ENCODE measurements around the gene PRAMEF12.
"Not testable (repeated sequence)": the region's sequence is repeated elsewhere in the genome, so short reads cannot be mapped to it uniquely, and the experiment has no call there.

Gene PRAMEF12

GRCh38 chr1:12770620-12771019 is 2.9 kb upstream of the PRAMEF12 start:
- ATAC-seq = no peak
- no peak for DNase-seq

DNA sequence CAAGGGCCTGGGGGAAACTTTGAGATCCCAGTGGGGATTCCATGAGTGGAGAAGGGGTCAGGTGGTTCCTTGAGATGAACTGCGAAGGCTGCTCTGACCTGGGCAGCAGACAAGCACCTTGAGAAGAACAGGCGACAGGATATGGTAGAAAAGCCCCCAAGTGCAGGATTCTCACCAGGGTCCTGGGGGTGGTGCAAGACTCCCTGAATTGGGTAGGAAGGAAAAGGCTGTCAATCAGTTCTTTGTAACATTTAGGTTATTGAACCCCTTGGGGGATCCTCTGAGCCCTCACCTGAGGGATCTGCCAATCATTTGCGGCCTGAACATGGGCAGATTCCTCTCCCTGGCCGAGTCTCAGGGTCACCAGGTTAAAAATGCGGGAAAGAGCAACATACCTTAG is 2.4 kb upstream of the PRAMEF12 start:
- DNase-seq = no peak

GRCh38 chr1:12772520-12772919 is 1.0 kb upstream of the PRAMEF12 start:
- ATAC-seq (no peak), DNase-seq (no peak)

More for the DNA sequence above, 2.4 kb upstream of the PRAMEF12 start:
- no peak for ATAC-seq

- ATAC-seq = no peak
- DNase-seq = no peak
Observed at GRCh38 chr1:12774801-12775345, 1.3 kb downstream of the PRAMEF12 start.

DNA sequence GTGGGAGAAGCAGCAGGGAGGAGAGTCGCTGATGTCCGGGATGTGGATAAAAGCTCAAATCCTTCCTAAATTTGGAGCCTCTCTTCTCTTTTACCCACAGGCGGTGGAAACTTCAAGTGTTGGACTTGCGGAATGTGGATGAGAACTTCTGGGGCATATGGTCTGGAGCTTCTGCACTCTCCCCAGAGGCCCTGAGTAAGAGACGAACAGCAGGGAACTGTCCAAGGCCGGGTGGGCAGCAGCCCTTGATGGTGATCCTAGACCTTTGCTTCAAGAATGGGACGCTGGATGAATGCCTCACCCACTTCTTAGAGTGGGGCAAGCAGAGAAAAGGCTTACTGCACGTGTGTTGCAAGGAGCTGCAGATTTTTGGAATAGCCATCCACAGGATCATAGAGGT is 1.9 kb downstream of the PRAMEF12 start:
- ATAC-seq (no peak), DNase-seq (no peak)

DNA sequence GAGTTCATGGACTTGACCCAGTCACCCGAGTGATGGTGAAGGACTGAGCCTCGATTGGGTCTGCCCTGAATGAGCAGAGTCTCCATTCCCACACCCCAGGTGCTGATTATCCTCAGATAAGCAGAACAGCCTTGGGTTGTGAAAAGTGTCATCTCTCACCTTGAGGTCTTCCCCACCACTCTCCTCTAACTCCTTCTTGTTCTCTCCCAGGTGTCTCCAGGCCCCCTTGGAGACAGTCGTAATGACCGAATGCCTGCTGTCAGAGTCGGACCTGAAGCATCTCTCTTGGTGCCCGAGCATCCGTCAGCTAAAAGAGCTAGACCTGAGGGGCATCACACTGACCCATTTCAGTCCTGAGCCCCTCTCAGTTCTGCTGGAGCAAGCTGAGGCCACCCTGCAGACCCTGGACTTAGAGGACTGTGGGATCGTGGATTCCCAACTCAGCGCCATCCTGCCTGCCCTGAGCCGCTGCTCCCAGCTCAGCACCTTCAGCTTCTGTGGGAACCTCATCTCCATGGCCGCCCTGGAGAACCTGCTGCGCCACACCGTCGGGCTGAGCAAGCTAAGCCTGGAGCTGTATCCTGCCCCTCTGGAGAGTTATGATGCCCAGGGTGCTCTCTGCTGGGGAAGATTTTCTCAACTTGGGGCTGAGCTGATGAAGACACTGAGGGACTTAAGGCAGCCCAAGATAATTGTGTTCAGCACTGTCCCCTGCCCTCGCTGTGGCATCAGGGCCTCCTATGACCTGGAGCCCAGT is 3.4 kb downstream of the PRAMEF12 start:
- DNase-seq (no peak), ATAC-seq (no peak)

DNA sequence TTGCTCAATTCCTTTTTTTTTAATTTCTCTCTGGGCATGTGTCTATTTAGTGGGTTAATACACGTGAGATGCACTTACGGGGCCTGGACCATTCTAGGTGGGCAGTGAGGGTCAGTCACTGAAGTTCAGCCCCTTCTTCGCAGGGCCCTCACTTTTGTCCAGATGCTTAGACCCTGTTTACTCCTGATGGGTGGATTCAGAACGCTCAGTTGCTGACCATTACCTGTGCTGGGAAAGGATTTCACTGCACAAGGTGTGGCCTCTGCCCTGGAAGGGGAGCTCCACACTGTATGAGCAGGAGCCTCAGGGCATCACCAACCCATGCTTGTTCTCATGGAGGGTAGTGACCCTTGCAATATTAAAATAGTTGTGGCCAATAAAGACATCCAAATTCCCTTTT is 4.5 kb downstream of the PRAMEF12 start:
- ATAC-seq (no peak), DNase-seq (no peak)

DNA sequence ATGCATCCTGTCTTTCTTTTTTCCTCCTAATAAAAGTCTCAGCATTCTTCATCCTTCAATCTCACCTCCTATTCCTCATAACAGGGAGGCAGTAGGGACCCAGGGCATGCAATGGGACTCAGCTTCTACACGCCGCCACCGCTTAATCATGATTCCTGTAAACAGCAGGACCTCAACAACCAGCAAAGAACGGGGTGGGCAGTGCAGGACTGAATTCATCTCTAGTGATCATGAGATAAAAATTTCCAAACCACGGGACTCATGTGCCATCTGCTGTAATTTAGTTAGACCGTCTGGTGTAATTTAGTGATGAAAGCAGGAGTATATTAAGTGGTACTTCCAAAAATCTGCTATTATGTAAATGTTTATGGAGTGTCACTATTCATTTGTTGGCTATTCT is 5.4 kb downstream of the PRAMEF12 start:
- no peak for ATAC-seq
- DNase-seq = no peak

GRCh38 chr1:12781488-12781887 is 8.0 kb downstream of the PRAMEF12 start:
- ATAC-seq = not testable (repeated sequence)

DNA sequence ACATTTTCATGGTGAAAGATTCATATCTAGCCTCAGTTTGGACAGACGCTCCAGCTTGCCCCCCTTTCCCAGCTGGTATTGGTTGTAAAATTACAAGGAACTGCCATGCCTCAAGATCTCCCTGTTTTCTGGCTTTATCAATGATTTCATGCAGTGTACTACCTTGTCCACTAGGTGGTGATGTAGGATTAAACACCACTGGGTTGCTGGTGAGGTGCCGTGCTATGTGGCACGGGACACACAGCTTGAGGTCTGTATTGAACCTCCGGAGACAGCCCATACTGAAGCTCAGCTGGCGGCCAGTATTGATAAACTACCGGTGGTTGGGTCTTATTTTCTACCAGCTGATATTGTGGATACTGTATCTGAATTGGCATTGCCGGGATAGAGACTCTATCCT is 10.2 kb downstream of the PRAMEF12 start:
- not testable (repeated sequence) for ATAC-seq

More at GRCh38 chr1:12781488-12781887, 8.0 kb downstream of the PRAMEF12 start:
- DNase-seq = not testable (repeated sequence)

GRCh38 chr1:12784729-12785128 is 11.2 kb downstream of the PRAMEF12 start:
- not testable (repeated sequence) for ATAC-seq
- DNase-seq = peak; percentile 15

More for the DNA sequence above, 10.2 kb downstream of the PRAMEF12 start:
- not testable (repeated sequence) for DNase-seq

DNA sequence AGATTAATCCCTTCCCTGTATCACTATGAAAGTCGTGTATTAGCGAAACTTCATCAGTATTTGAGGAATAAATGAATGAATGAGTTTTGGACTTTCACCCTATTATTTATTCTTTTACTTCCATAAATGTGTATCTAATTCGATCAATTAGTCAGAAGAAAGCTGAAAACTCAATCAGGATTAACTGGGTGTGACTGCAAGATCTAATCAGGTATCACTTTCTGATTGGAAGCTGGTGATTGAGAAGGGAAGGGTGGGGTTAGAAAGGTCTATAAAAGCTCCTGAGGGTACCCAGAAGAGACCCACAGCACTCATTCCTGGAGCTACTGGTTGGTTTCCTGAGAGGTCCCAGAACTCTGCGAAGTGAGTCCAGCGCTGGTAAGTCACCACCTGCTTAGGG is 17.6 kb downstream of the PRAMEF12 start, which contains the start of gene PRAMEF1:
PRAMEF1 (plus strand) TSS at position 301 of the 400 bp plus-strand sequence. CDS start 1,831 bp downstream, outside the sequence.
- ATAC-seq = not testable (repeated sequence)

GRCh38 chr1:12798911-12799310 is 25.4 kb downstream of the PRAMEF12 start:
- DNase-seq (no peak), ATAC-seq (no peak)

More for the DNA sequence above, 17.6 kb downstream of the PRAMEF12 start, which contains the start of gene PRAMEF1:
- not testable (repeated sequence) for DNase-seq

DNA sequence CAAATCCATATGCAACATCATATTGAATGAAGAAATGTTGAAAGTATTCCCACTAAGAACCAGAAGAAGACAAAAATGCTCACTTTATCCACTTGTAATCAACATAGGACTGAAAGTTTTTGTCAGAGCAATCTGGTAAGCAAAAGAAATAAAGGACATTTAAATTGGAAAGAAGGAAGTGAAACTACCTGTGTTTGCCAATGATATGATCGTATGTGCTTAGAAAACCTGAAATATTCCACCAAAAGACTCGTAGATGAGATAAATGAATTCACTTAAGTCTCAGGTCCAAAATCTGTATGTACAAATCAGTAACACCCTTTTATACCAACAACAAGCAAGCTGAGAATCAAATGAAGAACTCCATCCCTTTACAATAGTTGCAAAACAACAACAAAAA is 26.2 kb downstream of the PRAMEF12 start:
- DNase-seq = no peak
- ATAC-seq = no peak

DNA sequence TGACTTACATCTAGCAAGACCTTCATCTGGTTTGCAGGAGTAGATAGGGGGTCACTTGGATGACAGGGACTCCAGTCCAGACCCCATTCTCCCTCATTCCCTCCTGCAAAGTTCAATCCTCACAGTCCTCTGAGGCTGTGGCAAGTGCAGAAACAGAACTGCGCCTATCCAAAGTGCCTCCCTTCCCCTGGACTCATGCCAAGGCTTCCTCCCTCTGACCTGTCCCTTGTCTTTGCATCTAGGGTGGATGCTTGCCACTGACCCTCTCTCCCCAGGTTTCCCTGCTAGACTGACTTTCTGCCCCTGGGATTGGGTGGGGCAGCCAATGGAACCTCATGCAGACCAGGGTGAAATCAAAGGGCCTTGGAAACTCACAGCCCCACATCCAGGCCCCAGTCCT is 36.4 kb downstream of the PRAMEF12 start:
- no peak for ATAC-seq

DNA sequence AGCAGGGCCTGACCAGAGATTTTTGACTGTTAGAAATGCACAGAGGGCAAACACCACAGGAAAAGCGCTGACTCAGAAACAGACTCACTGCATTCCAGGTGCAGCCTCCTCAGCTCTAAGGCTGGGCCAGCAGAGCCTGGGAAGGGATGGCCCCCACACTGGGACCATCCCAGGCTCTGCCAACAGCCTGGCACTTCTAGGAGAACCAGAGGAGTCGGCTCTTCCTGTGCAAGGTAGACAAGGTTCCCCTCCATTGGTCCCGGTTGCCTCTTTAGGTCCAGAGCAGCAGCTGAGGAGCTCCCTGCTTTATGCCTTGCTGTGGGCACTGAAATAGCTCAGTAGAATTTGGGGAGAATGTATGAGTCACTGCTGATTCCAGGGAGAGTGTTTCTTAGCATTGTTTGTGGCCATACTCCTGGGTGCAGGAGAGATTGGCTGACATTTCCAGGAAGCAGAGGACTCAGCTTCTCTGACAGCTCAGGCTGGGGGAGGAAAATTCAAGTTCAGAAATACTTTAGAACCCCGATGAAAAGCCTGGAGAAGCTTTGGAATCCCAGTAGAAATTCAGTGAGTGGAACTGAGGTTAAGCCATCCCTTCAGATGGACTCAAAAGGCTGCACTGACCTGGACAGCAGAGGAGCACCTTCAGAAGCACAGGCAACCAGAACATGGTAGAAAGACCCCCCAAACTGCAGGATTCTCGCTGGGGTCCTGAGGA is 37.3 kb downstream of the PRAMEF12 start:
- ATAC-seq (no peak), DNase-seq (no peak)

More for the DNA sequence above, 36.4 kb downstream of the PRAMEF12 start:
- DNase-seq = no peak

GRCh38 chr1:12811409-12811784 is 37.9 kb downstream of the PRAMEF12 start:
- DNase-seq (no peak), ATAC-seq (no peak)

GRCh38 chr1:12819061-12819460 is 45.5 kb downstream of the PRAMEF12 start:
- not testable (repeated sequence) for DNase-seq, ATAC-seq
